Nephron (organoid): ENCODE data around the gene TNFRSF1B.

Experiments used
- H3K27ac Mint-ChIP-seq, 3 experiments: 2 replicates each; pipeline ENCODE4 v1.8.0; 2020; ENCODE audit warnings: mixed read lengths in 3 of 3, mild to moderate bottlenecking in 2 of 3, moderate library complexity in 1 of 3
- H3K27me3 Mint-ChIP-seq: 2 replicates; pipeline ENCODE4 v1.8.0; 2021; ENCODE audit warnings: low read depth, mild to moderate bottlenecking, moderate library complexity, mixed read lengths
- H3K36me3 Mint-ChIP-seq: 2 replicates; pipeline ENCODE4 v1.8.0; 2020; ENCODE audit warnings: low read depth, mixed read lengths
- H3K4me1 Mint-ChIP-seq: 2 replicates; pipeline ENCODE4 v1.8.0; 2020; ENCODE audit warnings: mixed read lengths
- H3K4me3 Mint-ChIP-seq, 3 experiments: 2 replicates each; pipeline ENCODE4 v1.8.0; 2020; ENCODE audit warnings: mild to moderate bottlenecking in 3 of 3, mixed read lengths in 3 of 3, moderate library complexity in 2 of 3
- H3K9me3 Mint-ChIP-seq: 2 replicates; pipeline ENCODE4 v1.8.0; 2020; ENCODE audit warnings: mixed read lengths
- CTCF ChIP-seq, 3 experiments: fragments of 200-600 bp; sonication (generic); IDR thresholded peaks; one replicate each; pipeline ENCODE4 v1.5.0; 2021; ENCODE audit warnings: antibody characterized with exemption in 3 of 3; ENCODE audit not compliant: unreplicated experiment in 3 of 3

The TNFRSF1B gene

GRCh38 chr1:12126781-12127180 is 40.0 kb upstream of the TNFRSF1B start:
- H3K27me3 Mint-ChIP-seq: peaks cover 14% of the 10 kb centered on the region
- H3K27ac Mint-ChIP-seq: no peak overlapping the region
- H3K4me3 Mint-ChIP-seq: no peak overlapping the region
- peaks cover 14% of the 10 kb centered on the region for H3K4me1 Mint-ChIP-seq
- no peaks in the 10 kb centered on the region for H3K36me3 Mint-ChIP-seq
- TF ChIP-seq CTCF (IDR thresholded peaks at IDR 0.05; ENCODE audit: unreplicated experiment in 3 of 3): no peak
- no peaks in the 10 kb centered on the region for H3K9me3 Mint-ChIP-seq

- Mint-ChIP-seq H3K27ac (no peak overlapping the region), H3K27me3 (peaks cover 14% of the 10 kb centered on the region), H3K4me3 (no peak overlapping the region), H3K4me1 (peaks cover 14% of the 10 kb centered on the region), H3K36me3 (no peaks in the 10 kb centered on the region), H3K9me3 (no peaks in the 10 kb centered on the region)
- no peak for TF ChIP-seq CTCF (IDR thresholded peaks at IDR 0.05; ENCODE audit: unreplicated experiment in 3 of 3)
Measured at GRCh38 chr1:12127206-12127810, 39.5 kb upstream of the TNFRSF1B start.

GRCh38 chr1:12128120-12128519 is 38.7 kb upstream of the TNFRSF1B start:
- TF ChIP-seq CTCF (IDR thresholded peaks at IDR 0.05; ENCODE audit: unreplicated experiment in 3 of 3): no peak
- H3K4me1 Mint-ChIP-seq: peaks cover 14% of the 10 kb centered on the region
- no peak overlapping the region for H3K4me3 Mint-ChIP-seq
- H3K27me3 Mint-ChIP-seq: peaks cover 17% of the 10 kb centered on the region
- H3K36me3 Mint-ChIP-seq: no peaks in the 10 kb centered on the region
- no peak overlapping the region for H3K27ac Mint-ChIP-seq
- H3K9me3 Mint-ChIP-seq: no peaks in the 10 kb centered on the region

- H3K4me3 Mint-ChIP-seq: no peak overlapping the region
- no peak for TF ChIP-seq CTCF (IDR thresholded peaks at IDR 0.05; ENCODE audit: unreplicated experiment in 3 of 3)
- H3K4me1 Mint-ChIP-seq: peaks cover 14% of the 10 kb centered on the region
- peaks cover 16% of the 10 kb centered on the region for H3K27me3 Mint-ChIP-seq
- no peaks in the 10 kb centered on the region for H3K36me3 Mint-ChIP-seq
- H3K27ac Mint-ChIP-seq: no peak overlapping the region
- no peaks in the 10 kb centered on the region for H3K9me3 Mint-ChIP-seq
Measured at GRCh38 chr1:12129624-12130023, 37.2 kb upstream of the TNFRSF1B start.

GRCh38 chr1:12130466-12131130 is 36.2 kb upstream of the TNFRSF1B start:
- peaks cover 10% of the 10 kb centered on the region for H3K4me1 Mint-ChIP-seq
- H3K4me3 Mint-ChIP-seq: no peak overlapping the region
- TF ChIP-seq CTCF (IDR thresholded peaks at IDR 0.05; ENCODE audit: unreplicated experiment in 3 of 3): no peak
- no peaks in the 10 kb centered on the region for H3K9me3 Mint-ChIP-seq
- H3K27me3 Mint-ChIP-seq: peaks cover 12% of the 10 kb centered on the region
- no peaks in the 10 kb centered on the region for H3K36me3 Mint-ChIP-seq
- H3K27ac Mint-ChIP-seq: no peak overlapping the region

- Mint-ChIP-seq H3K9me3 (no peaks in the 10 kb centered on the region), H3K4me3 (no peak overlapping the region), H3K27me3 (peaks cover 5% of the 10 kb centered on the region), H3K4me1 (peaks cover 15% of the 10 kb centered on the region), H3K27ac (no peak overlapping the region), H3K36me3 (no peaks in the 10 kb centered on the region)
- no peak for TF ChIP-seq CTCF (IDR thresholded peaks at IDR 0.05; ENCODE audit: unreplicated experiment in 3 of 3)
Measured at GRCh38 chr1:12132078-12132477, 34.7 kb upstream of the TNFRSF1B start.
